HG03108 (cell line): ENCODE data around the gene KCNK6.
A peak's percentile ranks its signal among the peaks of the same experiment; 100 is the strongest.

Source experiments
- ATAC-seq: cut with Tn5 transposase; IDR thresholded peaks from one replicate; pipeline ENCODE4 v1.9.1; 2021; ENCODE audit warnings: moderate library complexity; ENCODE audit not compliant: unreplicated experiment

KCNK6 gene

GRCh38 chr19:38294090-38294489 lies 25.6 kb upstream of the KCNK6 start:
- no peak for ATAC-seq

GRCh38 chr19:38298821-38299680 lies 20.6 kb upstream of the KCNK6 start:
- no peak for ATAC-seq

GRCh38 chr19:38303517-38304351 lies 15.9 kb upstream of the KCNK6 start, which contains the start of gene C19orf33:
Gene C19orf33, plus strand, starts transcription at chr19:38304251. Its CDS starts 11 bp downstream, at chr19:38304262.
- ATAC-seq, result no peak

GRCh38 chr19:38304352-38304865 lies 15.2 kb upstream of the KCNK6 start:
- ATAC-seq, result no peak

GRCh38 chr19:38304866-38305429 lies 14.7 kb upstream of the KCNK6 start:
- ATAC-seq, result no peak

- ATAC-seq, result no peak
Measured at GRCh38 chr19:38306236-38306635, 13.4 kb upstream of the KCNK6 start.

GRCh38 chr19:38307076-38307475 lies 12.6 kb upstream of the KCNK6 start:
- no peak for ATAC-seq

- no peak for ATAC-seq
Measured at GRCh38 chr19:38307597-38307996, 12.0 kb upstream of the KCNK6 start.

GRCh38 chr19:38308006-38308766 lies 11.5 kb upstream of the KCNK6 start:
- ATAC-seq, result no peak

GRCh38 chr19:38308926-38309614 lies 10.6 kb upstream of the KCNK6 start:
- ATAC-seq, result no peak

GRCh38 chr19:38309615-38310278 lies 9.9 kb upstream of the KCNK6 start:
- ATAC-seq, result no peak

- ATAC-seq, result no peak
Measured at GRCh38 chr19:38310279-38310670, 9.4 kb upstream of the KCNK6 start.

- no peak for ATAC-seq
Measured at GRCh38 chr19:38310986-38311385, 8.7 kb upstream of the KCNK6 start.

GRCh38 chr19:38315657-38316476 lies 3.8 kb upstream of the KCNK6 start, which contains the start of gene YIF1B:
Gene YIF1B, minus strand, starts transcription at chr19:38315947. Its CDS starts 30 bp downstream, at chr19:38315917.
- ATAC-seq, result peak; percentile 89

GRCh38 chr19:38316477-38317067 lies 3.1 kb upstream of the KCNK6 start:
- no peak for ATAC-seq

GRCh38 chr19:38317104-38317612 lies 2.5 kb upstream of the KCNK6 start:
- ATAC-seq, result no peak

- no peak for ATAC-seq
Measured at GRCh38 chr19:38318660-38319059, 985 bp upstream of the KCNK6 start.

- no peak for ATAC-seq
Measured at GRCh38 chr19:38320969-38321339, 1.3 kb downstream of the KCNK6 start.
